Astrocyte of the cerebellum (primary cell): ENCODE measurements around the gene PLK2.

Experiments
- DNase-seq: peaks from one replicate; pipeline ENCODE4 v3.0.0-alpha.2; 2011; ENCODE audit warnings: low read depth
- H3K4me3 ChIP-seq: 2 replicates; pipeline ENCODE4 v1.5.1; 2011; ENCODE audit warnings: mild to moderate bottlenecking, low read depth, low read length, moderate library complexity
- CTCF ChIP-seq: IDR thresholded peaks from 2 replicates; pipeline ENCODE4 v1.5.1; 2012; ENCODE audit warnings: low read length, low read depth, moderate library complexity, mild to moderate bottlenecking; ENCODE audit errors: missing control alignments
- in situ Hi-C: cut with HindIII; loops from 2 replicates; pipeline ENCODE4 v1.10.0; 2017; ENCODE audit warnings: low sequenced_read_pairs

PLK2 gene

DNA sequence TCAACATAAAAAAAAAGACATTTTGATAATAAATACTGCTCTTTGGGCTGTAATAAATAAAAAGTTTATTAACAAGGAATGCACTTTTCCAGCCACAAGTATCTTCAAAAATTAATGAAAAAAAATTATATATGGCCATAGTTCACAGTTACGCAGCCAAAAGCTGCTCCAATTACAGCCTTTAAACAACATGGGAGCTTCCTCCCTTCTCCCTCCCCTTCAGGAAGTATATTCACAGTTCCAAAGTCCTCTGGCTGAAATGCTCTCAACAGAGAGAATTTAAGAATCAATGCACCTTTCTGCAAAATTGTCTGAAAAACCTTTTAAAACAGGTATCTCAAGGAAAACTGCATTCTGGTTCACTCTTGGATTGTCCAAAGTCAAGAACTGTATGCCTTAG, 5.9 kb downstream of the PLK2 start:
- DNase-seq = no peak
- TF ChIP-seq CTCF = no peak
- in situ Hi-C loops = no loop called here
- H3K4me3 ChIP-seq = peak overlapping the region; percentile 69

GRCh38 chr5:58453306-58453705, 6.6 kb downstream of the PLK2 start:
- DNase-seq = no peak
- in situ Hi-C loops = no loop called here
- H3K4me3 ChIP-seq = no peak overlapping the region
- TF ChIP-seq CTCF = no peak

- in situ Hi-C loops = no loop called here
- no peak for DNase-seq
- no peak overlapping the region for H3K4me3 ChIP-seq
- no peak for TF ChIP-seq CTCF
These were observed 7.2 kb downstream of the PLK2 start for GRCh38 chr5:58452566-58453258.

GRCh38 chr5:58451732-58452565, 7.9 kb downstream of the PLK2 start:
- no peak for DNase-seq
- in situ Hi-C loops = no loop called here
- TF ChIP-seq CTCF = no peak
- no peak overlapping the region for H3K4me3 ChIP-seq

GRCh38 chr5:58450811-58451629, 8.9 kb downstream of the PLK2 start:
- no peak overlapping the region for H3K4me3 ChIP-seq
- in situ Hi-C loops = no loop called here
- TF ChIP-seq CTCF = no peak
- no peak for DNase-seq

- H3K4me3 ChIP-seq = no peak overlapping the region
- TF ChIP-seq CTCF = no peak
- no peak for DNase-seq
- in situ Hi-C loops = no loop called here
These were observed 9.9 kb downstream of the PLK2 start for GRCh38 chr5:58450018-58450417.
